ENCODE data around the gene NDFIP1. TPM values are rescaled to one million over a fixed set of nuclear protein-coding genes. Genes with fewer than 3 reads are reported as not detected.

The NDFIP1 gene
- total RNA-seq, 1 experiment from 2014 or later = 26.6 TPM

DNA sequence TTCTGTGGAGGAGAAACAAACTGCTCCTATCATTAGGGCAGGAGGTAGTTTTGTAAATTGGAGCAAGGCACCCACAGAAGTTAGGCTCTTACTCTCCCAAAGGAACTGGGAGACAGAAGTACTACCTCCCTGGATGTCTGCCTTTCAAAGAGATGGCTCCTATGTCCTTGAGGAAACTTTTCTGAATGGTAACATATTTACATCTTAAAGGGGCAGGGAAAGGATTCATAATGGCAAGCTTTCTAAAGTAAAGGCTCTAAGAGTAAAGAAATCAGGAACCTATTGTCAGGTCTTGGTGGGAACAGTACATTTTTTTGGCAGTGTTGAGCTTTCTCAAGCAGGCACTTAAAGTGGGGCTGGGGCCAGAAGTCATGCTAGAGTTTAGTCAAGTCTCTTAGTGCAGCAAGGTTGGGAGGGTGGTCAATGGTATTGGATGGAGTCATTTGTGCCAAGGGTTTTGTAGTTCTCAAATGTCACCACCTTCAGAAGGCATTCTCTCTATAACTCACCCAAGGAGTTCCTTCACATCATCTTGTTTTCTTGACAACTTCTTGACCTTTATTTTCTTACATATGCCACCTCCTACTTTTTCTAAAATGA is 26.3 kb upstream of the NDFIP1 start:
- H3K56ac ChIP-seq (ENCODE audit: insufficient read length, low read depth, low read length) = no peak overlapping the region
- no peaks in the 10 kb centered on the region for H3K79me2 ChIP-seq (ENCODE audit: insufficient read depth, low read length)
- H3K4me2 ChIP-seq (ENCODE audit: insufficient read depth, insufficient read length, low read length) = no peak overlapping the region
- H2AK5ac ChIP-seq (ENCODE audit: insufficient read length, low read length) = no peak overlapping the region
- H4K5ac ChIP-seq (ENCODE audit: insufficient read length, low read depth, low read length) = no peak overlapping the region
- no peaks in the 10 kb centered on the region for H3K27me3 ChIP-seq (ENCODE audit: insufficient read depth, low read length)
- H2BK20ac ChIP-seq (ENCODE audit: low read depth, low read length, poor library complexity, severe bottlenecking) = no peak overlapping the region
- H4K20me1 ChIP-seq (ENCODE audit: control insufficient read depth, insufficient read depth, insufficient read length) = no peaks in the 10 kb centered on the region
- no peak for DNase-seq
- no peaks in the 10 kb centered on the region for H3K79me1 ChIP-seq (ENCODE audit: insufficient read depth, low read depth, low read length, poor library complexity, severe bottlenecking)
- no peak overlapping the region for H3K4ac ChIP-seq (ENCODE audit: low read depth, low read length)
- H2BK15ac ChIP-seq (ENCODE audit: low read depth, low read length) = no peak overlapping the region
- no peaks in the 10 kb centered on the region; the same call in none of the 2 replicates for H3K27me3 Mint-ChIP-seq (ENCODE audit: low read depth)
- no peak overlapping the region for H2BK5ac ChIP-seq (ENCODE audit: insufficient read length, low read length)
- no peaks in the 10 kb centered on the region for H3K4me1 ChIP-seq (ENCODE audit: insufficient read depth, low read length)
- no peak overlapping the region for H4K91ac ChIP-seq (ENCODE audit: insufficient read length, low read depth, low read length)
- peaks cover 11 to 12% of the 10 kb centered on the region in 2 experiments for H3K4me1 Mint-ChIP-seq
- no peak overlapping the region for H3K23ac ChIP-seq (ENCODE audit: insufficient read length, low read depth, low read length)
- peaks cover 0 to under 1% (median under 1%) of the 10 kb centered on the region in 3 experiments; a peak in 3 of 7 replicates for H3K36me3 Mint-ChIP-seq (ENCODE audit: insufficient read depth in 1 of 3, low read depth in 3 of 3)
- no peaks in the 10 kb centered on the region for H3K23me2 ChIP-seq (ENCODE audit: insufficient read length, low read depth, low read length, poor library complexity, severe bottlenecking)
- no peak overlapping the region for H4K8ac ChIP-seq (replicated peaks; ENCODE audit: insufficient read length, low read depth, low read length)
- no peak overlapping the region for H3T11ph ChIP-seq (ENCODE audit: low read length)
- no peak overlapping the region for H3K9ac ChIP-seq (ENCODE audit: extremely low read depth, insufficient read length, low read length)
- no peak overlapping the region for H2BK12ac ChIP-seq (ENCODE audit: insufficient read length, low read depth, low read length)
- no peak overlapping the region for H2BK120ac ChIP-seq (ENCODE audit: low read depth, low read length, poor library complexity, severe bottlenecking)
- H3K27ac Mint-ChIP-seq = peak overlapping the region in 1 of 3 experiments; percentile 71; a peak in 2 of 7 replicates
- no peak overlapping the region for H2AFZ ChIP-seq (ENCODE audit: low read length)
- no peak overlapping the region for H3K14ac ChIP-seq (ENCODE audit: insufficient read depth, low read length)
- TF ChIP-seq, protein P1, sequence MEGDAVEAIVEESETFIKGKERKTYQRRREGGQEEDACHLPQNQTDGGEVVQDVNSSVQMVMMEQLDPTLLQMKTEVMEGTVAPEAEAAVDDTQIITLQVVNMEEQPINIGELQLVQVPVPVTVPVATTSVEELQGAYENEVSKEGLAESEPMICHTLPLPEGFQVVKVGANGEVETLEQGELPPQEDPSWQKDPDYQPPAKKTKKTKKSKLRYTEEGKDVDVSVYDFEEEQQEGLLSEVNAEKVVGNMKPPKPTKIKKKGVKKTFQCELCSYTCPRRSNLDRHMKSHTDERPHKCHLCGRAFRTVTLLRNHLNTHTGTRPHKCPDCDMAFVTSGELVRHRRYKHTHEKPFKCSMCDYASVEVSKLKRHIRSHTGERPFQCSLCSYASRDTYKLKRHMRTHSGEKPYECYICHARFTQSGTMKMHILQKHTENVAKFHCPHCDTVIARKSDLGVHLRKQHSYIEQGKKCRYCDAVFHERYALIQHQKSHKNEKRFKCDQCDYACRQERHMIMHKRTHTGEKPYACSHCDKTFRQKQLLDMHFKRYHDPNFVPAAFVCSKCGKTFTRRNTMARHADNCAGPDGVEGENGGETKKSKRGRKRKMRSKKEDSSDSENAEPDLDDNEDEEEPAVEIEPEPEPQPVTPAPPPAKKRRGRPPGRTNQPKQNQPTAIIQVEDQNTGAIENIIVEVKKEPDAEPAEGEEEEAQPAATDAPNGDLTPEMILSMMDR (conservative IDR thresholded peaks at IDR 0.05) = no peak
- H3K9me3 Mint-ChIP-seq = peaks cover 2 to 12% of the 10 kb centered on the region in 2 experiments; a peak in 3 of 5 replicates
- H3K4me3 Mint-ChIP-seq = no peak overlapping the region
- no peak overlapping the region for H3K27ac ChIP-seq (ENCODE audit: insufficient read length, low read depth, low read length)
- no peaks in the 10 kb centered on the region for H3K9me3 ChIP-seq (ENCODE audit: control insufficient read depth, low read depth, low read length)
- no peak overlapping the region for H3K18ac ChIP-seq (ENCODE audit: insufficient read length, low read depth, low read length)

Data from H9 (cell line).